H9 (cell line): Measurements from ENCODE around the gene PYGB. TPM values are rescaled to one million over a fixed set of nuclear protein-coding genes. Genes with fewer than 3 reads are reported as not detected.
"Not testable (repeated sequence)": the region's sequence is repeated elsewhere in the genome, so short reads cannot be mapped to it uniquely, and the experiment has no call there.

Experiments used
- DNase-seq: peaks from one replicate; pipeline ENCODE4 v3.0.0-alpha.2; 2017
- H2AFZ ChIP-seq: one replicate; pipeline ENCODE4 v1.6.1; 2013; ENCODE audit warnings: mild to moderate bottlenecking, low read length, control low read depth, moderate library complexity
- H2AK5ac ChIP-seq: 2 replicates; pipeline ENCODE4 v1.6.1; 2013; ENCODE audit warnings: low read length, control low read depth, mixed read lengths; ENCODE audit not compliant: insufficient read length
- H2BK120ac ChIP-seq: one replicate; pipeline ENCODE4 v1.6.1; 2013; ENCODE audit warnings: low read depth, mild to moderate bottlenecking, low read length, control low read depth, inconsistent platforms; ENCODE audit not compliant: poor library complexity, severe bottlenecking
- H2BK12ac ChIP-seq: 2 replicates; pipeline ENCODE4 v1.6.1; 2013; ENCODE audit warnings: low read length, control low read depth, mixed read lengths, low read depth; ENCODE audit not compliant: insufficient read length
- H2BK15ac ChIP-seq: 2 replicates; pipeline ENCODE4 v1.6.1; 2013; ENCODE audit warnings: low read depth, low read length, control low read depth
- H2BK20ac ChIP-seq: one replicate; pipeline ENCODE4 v1.6.1; 2013; ENCODE audit warnings: low read depth, mild to moderate bottlenecking, low read length, control low read depth, inconsistent platforms; ENCODE audit not compliant: poor library complexity, severe bottlenecking
- H2BK5ac ChIP-seq: 2 replicates; pipeline ENCODE4 v1.6.1; 2013; ENCODE audit warnings: low read length, control low read depth, mixed read lengths; ENCODE audit not compliant: insufficient read length
- H3K14ac ChIP-seq: 2 replicates; pipeline ENCODE4 v1.6.1; 2013; ENCODE audit warnings: low read length, control low read depth; ENCODE audit not compliant: insufficient read depth
- H3K18ac ChIP-seq: 2 replicates; pipeline ENCODE4 v1.6.1; 2013; ENCODE audit warnings: low read depth, mild to moderate bottlenecking, mixed read lengths, low read length, control low read depth; ENCODE audit not compliant: insufficient read length
- H3K23ac ChIP-seq: 2 replicates; pipeline ENCODE4 v1.6.1; 2013; ENCODE audit warnings: low read length, control low read depth, mixed read lengths, low read depth; ENCODE audit not compliant: insufficient read length
- H3K23me2 ChIP-seq: 2 replicates; pipeline ENCODE4 v1.6.1; 2013; ENCODE audit warnings: low read depth, mild to moderate bottlenecking, mixed read lengths, low read length, control low read depth; ENCODE audit not compliant: insufficient read length, poor library complexity, severe bottlenecking
- H3K27ac ChIP-seq: 2 replicates; pipeline ENCODE4 v1.5.1; 2013; ENCODE audit warnings: low read length, control low read depth, mixed read lengths, low read depth; ENCODE audit not compliant: insufficient read length
- H3K27me3 ChIP-seq: 2 replicates; pipeline ENCODE4 v1.6.1; 2013; ENCODE audit warnings: low read length, control low read depth, inconsistent platforms; ENCODE audit not compliant: insufficient read depth
- H3K4ac ChIP-seq: 2 replicates; pipeline ENCODE4 v1.6.1; 2013; ENCODE audit warnings: low read depth, mild to moderate bottlenecking, control low read depth, inconsistent platforms, low read length, moderate library complexity
- H3K4me1 ChIP-seq: 2 replicates; pipeline ENCODE4 v1.6.1; 2013; ENCODE audit warnings: low read length, control low read depth, inconsistent platforms; ENCODE audit not compliant: insufficient read depth
- H3K4me2 ChIP-seq: 2 replicates; pipeline ENCODE4 v1.6.1; 2013; ENCODE audit warnings: low read length, control low read depth, mixed read lengths; ENCODE audit not compliant: insufficient read length, insufficient read depth
- H3K56ac ChIP-seq: 2 replicates; pipeline ENCODE4 v1.6.1; 2013; ENCODE audit warnings: low read depth, mild to moderate bottlenecking, mixed read lengths, low read length, control low read depth; ENCODE audit not compliant: insufficient read length
- H3K79me1 ChIP-seq: 2 replicates; pipeline ENCODE4 v1.6.1; 2013; ENCODE audit warnings: low read depth, mild to moderate bottlenecking, moderate library complexity, low read length, control low read depth, inconsistent platforms; ENCODE audit not compliant: insufficient read depth, poor library complexity, severe bottlenecking
- H3K79me2 ChIP-seq: 2 replicates; pipeline ENCODE4 v1.6.1; 2013; ENCODE audit warnings: low read length, control low read depth, inconsistent platforms; ENCODE audit not compliant: insufficient read depth
- H3K9ac ChIP-seq: 2 replicates; pipeline ENCODE4 v1.6.1; 2013; ENCODE audit warnings: low read length, control low read depth, mixed read lengths; ENCODE audit not compliant: insufficient read length; ENCODE audit errors: extremely low read depth
- H3K9me3 ChIP-seq: one replicate; pipeline ENCODE4 v1.6.1; 2013; ENCODE audit warnings: low read depth, low read length, inconsistent platforms; ENCODE audit not compliant: control insufficient read depth
- H3T11ph ChIP-seq: one replicate; pipeline ENCODE4 v1.6.1; 2013; ENCODE audit warnings: mild to moderate bottlenecking, low read length, control low read depth, inconsistent platforms
- H4K20me1 ChIP-seq: one replicate; pipeline ENCODE4 v1.6.1; 2013; ENCODE audit not compliant: control insufficient read depth, insufficient read length, insufficient read depth
- H4K5ac ChIP-seq: 2 replicates; pipeline ENCODE4 v1.6.1; 2013; ENCODE audit warnings: low read depth, mild to moderate bottlenecking, mixed read lengths, low read length, control low read depth; ENCODE audit not compliant: insufficient read length
- H4K8ac ChIP-seq: replicated peaks from 2 replicates; pipeline ENCODE4 v1.6.1; 2013; ENCODE audit warnings: low read length, control low read depth, mixed read lengths, low read depth; ENCODE audit not compliant: insufficient read length
- H4K91ac ChIP-seq: 2 replicates; pipeline ENCODE4 v1.6.1; 2013; ENCODE audit warnings: low read depth, mild to moderate bottlenecking, moderate library complexity, mixed read lengths, low read length, control low read depth; ENCODE audit not compliant: insufficient read length
- H3K27ac Mint-ChIP-seq, 3 experiments: 2 replicates in 2 of 3; 3 replicates in 1 of 3; pipeline ENCODE4 v1.8.0; 2020 to 2021; ENCODE audit warnings: mixed read lengths in 3 of 3, mild to moderate bottlenecking in 1 of 3, moderate library complexity in 1 of 3
- H3K27me3 Mint-ChIP-seq: 2 replicates; pipeline ENCODE4 v1.8.0; 2021; ENCODE audit warnings: low read depth, mild to moderate bottlenecking, moderate library complexity, mixed read lengths
- H3K36me3 Mint-ChIP-seq, 3 experiments: 2 replicates in 2 of 3; 3 replicates in 1 of 3; pipeline ENCODE4 v1.8.0; 2020 to 2021; ENCODE audit warnings: low read depth in 3 of 3, mixed read lengths in 3 of 3; ENCODE audit not compliant: insufficient read depth in 1 of 3
- H3K4me1 Mint-ChIP-seq, 2 experiments: 2 replicates each; pipeline ENCODE4 v1.8.0; 2020; ENCODE audit warnings: mixed read lengths in 2 of 2
- H3K4me3 Mint-ChIP-seq, 2 experiments: 2 replicates in 1 of 2; 3 replicates in 1 of 2; pipeline ENCODE4 v1.8.0; 2020 to 2021; ENCODE audit warnings: mild to moderate bottlenecking in 2 of 2, mixed read lengths in 2 of 2, moderate library complexity in 1 of 2
- H3K9me3 Mint-ChIP-seq, 2 experiments: 2 replicates in 1 of 2; 3 replicates in 1 of 2; pipeline ENCODE4 v1.8.0; 2020; ENCODE audit warnings: mild to moderate bottlenecking in 2 of 2, mixed read lengths in 2 of 2, moderate library complexity in 1 of 2
- WGBS: extraction: QIAGEN DNeasy Blood & Tissue Kit; methylation state at CpG from one replicate; pipeline ENCODE4 v1.1.7; 2013; ENCODE audit warnings: missing lambda C conversion rate, low lambda C conversion rate, mixed read lengths; ENCODE audit not compliant: insufficient read length; ENCODE audit errors: extremely low coverage; 5-methylcytosine and 5-hydroxymethylcytosine counted together
- total RNA-seq: library from RNA; stranded (reverse); gene quantifications from 2 replicates; pipeline ENCODE4 v1.2.1, GENCODE V29; 2021

PYGB gene
- total RNA-seq, 1 experiment from 2014 or later: 46.9 TPM

DNA sequence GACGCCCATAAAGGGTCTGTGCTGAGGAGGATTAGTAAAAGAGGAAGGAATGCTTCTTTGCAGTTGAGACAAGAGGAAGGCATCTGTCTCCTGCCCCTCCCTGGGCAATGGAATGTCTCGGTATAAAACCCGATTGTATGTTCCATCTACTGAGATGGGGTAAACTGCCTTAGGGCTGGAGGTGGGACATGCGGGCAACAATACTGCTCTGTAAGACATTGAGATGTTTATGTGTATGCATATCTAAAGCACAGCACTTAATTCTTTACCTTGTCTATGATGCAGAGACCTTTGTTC is 6.3 kb upstream of the PYGB start:
- peak; percentile 15 for DNase-seq
- not testable (repeated sequence) for H3K36me3 Mint-ChIP-seq, H4K5ac ChIP-seq, H3K4me1 ChIP-seq, H3K9ac ChIP-seq, H3K14ac ChIP-seq, H3K4ac ChIP-seq, H2BK120ac ChIP-seq, H3T11ph ChIP-seq, H2BK20ac ChIP-seq, H3K79me2 ChIP-seq, H2BK15ac ChIP-seq, H4K8ac ChIP-seq, H4K91ac ChIP-seq, H3K27me3 ChIP-seq, H3K9me3 ChIP-seq, H3K27ac ChIP-seq, H3K79me1 ChIP-seq, H2AK5ac ChIP-seq, H2AFZ ChIP-seq, H3K18ac ChIP-seq, H3K4me3 Mint-ChIP-seq, H2BK12ac ChIP-seq, H3K23ac ChIP-seq, H4K20me1 ChIP-seq, H3K9me3 Mint-ChIP-seq, H3K56ac ChIP-seq, H3K23me2 ChIP-seq, H2BK5ac ChIP-seq, H3K4me2 ChIP-seq
- Mint-ChIP-seq H3K27ac (peak overlapping the region in 2 of 3 experiments; percentile 34 to 53; a peak in 3 of 7 replicates), H3K27me3 (peaks cover 11% of the 10 kb centered on the region), H3K4me1 (peaks cover 29 to 34% of the 10 kb centered on the region in 2 experiments)
- WGBS: no CpG with 5 or more reads among the region's 4 CpGs
